ENCODE data around the gene WNT3.
A peak's percentile ranks its signal among the peaks of the same experiment; 100 is the strongest.

WNT3 gene

DNA sequence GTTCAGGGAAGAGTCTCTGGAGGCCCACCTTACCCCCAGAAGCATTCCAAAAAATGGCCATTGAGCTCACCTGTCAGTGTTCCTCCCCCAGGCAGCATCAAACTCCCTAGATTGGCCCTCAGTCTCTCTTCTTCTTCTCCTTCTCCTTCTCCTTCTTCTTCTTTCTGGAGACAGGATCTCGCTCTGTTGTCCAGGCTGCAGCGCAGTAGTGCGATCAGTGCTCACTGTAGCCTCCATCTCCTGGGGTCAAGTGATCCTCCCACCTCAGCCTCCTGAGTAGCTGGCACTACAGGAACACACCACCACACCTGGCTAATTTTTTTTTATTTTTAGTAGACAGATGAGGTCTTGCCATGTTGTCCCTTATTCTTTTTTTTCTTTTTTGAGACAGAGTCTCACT lies 16.4 kb upstream of the WNT3 start:
- no peak for DNase-seq

DNA sequence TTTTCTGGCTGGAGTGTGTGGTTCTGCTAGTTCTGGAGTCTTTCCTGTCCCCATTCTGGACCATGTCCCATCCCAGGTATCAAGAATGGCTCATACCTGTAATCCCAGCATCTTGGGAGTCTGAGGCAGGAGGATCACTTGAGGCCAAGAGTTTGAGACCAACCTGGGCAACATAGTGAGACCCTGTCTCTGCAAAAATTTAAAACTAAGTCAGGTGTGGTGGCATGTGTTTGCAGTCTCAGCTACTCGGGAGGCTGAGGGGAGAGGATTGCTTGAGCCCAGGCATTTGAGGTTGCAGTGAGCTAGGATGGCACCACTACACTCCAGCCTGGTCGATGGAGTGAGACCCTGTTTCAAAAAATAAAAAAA lies 15.3 kb upstream of the WNT3 start:
- no peak for DNase-seq

DNA sequence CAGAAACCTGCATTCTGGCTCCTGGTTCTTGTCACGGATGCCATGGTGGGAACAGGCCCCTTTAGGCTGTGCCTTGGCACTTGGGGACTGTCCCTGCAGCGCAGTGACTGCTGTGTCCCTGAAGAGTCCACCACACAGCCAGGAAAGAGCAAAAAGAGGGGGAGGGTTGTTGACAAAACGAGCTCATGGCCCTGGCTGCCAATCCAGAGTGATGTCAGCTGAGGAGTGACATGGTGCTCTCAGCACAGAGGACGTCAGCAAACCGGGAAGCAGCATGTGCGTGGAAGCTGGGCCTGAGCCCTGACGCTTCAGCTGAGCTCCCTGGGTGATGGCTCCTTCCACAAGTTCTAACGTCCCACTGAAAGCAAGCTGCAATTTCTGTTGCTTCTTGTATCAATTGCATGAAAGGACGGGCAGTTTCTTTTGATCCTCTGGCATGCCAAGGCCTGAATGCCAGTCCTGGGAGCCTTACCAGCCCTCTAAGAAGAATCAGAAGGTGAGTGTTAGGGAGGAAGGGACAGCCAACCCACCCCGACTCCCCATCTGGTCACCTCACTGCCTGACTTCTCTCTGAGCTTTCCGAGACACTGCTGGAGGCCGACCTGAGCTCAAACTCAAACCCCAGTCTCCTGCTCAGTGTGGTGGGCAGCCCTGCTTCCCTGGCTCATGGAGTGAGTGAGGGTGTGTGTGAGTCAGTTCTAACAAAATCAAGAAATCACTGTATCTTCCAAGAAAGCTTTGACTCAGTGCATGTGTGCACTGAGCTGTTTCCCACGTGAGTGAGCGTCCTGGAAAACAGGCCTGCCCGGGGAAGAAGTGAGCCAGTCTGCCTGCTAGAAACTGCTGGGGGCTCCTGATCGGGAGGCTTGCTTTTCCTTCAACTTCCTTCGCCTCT lies 14.7 kb upstream of the WNT3 start:
- no peak for DNase-seq

DNA sequence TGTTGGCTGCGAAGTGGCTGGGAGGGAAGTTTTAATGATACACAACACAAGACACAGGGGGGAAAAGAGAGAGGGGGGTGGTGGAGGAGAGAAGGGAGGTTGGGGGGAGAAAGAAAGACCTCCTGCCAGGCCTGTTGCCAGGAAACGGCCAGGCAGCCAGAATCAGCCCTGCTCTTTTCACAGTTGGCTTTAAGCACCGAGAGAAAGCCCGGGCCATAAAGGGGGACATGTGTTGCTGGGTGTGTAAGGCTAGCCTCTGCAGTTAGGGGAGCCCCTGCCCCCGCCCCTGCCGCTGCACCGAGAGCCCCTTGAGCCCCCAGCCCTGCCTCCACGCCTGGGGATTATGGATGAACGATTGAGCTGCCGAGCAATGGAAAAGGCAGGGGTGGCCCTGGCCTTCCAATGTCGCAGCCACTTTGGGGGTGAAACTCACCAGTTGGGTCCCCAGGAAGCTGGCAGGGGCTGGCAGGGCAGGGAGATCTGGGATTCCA lies 13.9 kb upstream of the WNT3 start:
- DNase-seq = no peak

DNA sequence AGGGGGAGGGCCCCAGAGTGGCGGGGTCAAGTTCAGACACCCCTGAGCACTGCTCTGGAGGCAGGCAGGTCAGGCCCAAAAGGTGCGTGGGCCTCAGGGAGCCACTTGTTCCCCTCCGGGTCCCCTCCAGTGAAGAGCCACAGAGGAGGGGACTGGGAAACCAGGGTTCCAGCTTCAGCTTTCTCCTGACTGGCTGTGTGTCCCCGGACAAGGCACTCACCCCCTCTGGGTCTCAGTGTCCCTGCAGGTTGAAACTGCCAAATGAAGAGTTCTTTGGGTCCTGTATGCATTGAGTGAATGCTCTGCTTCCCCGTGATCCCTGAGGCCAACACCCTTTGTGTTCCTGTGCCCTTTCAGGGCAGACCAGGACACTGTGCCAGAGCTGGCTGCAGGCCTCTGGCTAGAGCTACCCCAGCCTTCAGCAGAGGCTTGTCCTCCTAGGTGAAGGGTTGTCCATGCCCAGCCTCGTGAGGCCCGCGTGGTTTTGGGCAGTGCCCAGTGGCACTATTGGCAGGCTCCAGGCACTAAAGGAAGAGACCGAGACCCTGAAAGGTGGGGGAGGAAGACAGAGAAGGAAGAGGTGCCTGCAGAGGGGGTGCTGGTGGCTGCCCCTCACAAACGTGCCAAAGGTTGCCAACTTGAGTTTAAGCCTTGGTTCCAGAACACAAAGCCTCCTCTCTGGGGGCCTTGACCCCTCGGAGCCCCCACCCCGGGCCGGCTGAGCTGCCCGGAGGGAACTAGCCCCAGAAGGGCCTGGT lies 13.3 kb upstream of the WNT3 start:
- DNase-seq = no peak

DNA sequence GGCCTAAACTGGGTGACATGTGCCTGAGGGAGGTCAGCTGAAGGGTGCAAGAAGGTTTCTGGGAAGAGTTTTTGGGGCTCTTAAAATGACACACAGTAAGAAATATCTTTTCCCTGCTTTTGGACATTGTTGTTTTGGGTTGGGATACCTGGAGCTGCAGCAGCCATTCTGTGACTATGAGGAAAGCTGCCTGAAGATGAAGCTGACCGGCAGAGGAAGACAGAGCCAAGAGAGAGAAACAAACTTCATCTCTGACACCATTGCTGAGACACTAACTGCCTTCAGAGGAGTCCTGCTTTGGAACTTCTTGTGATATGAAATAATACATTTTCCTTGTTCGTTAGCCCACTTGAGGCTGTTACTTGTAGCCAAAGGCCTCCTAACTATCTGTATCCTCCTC lies 8.8 kb upstream of the WNT3 start:
- no peak for DNase-seq

DNA sequence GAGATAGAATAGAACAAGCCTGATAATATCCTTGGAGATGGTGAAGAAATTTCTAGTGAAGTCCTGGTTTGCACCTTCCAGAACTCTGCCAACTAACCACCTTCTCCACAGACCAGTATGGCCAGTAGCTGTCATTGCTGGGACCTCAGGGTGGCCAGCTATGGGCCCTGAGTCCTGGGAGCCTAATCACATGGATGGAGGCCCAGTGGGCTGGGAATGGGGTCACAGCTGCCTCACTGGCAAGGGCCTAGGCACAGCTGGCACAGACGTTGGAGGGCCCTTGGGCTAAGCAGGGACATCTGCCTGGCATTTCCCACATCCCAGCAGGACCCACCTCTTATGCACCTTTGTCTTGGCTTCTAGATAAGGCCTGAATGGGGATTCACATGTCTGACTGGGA lies 7.6 kb upstream of the WNT3 start:
- DNase-seq = no peak

DNA sequence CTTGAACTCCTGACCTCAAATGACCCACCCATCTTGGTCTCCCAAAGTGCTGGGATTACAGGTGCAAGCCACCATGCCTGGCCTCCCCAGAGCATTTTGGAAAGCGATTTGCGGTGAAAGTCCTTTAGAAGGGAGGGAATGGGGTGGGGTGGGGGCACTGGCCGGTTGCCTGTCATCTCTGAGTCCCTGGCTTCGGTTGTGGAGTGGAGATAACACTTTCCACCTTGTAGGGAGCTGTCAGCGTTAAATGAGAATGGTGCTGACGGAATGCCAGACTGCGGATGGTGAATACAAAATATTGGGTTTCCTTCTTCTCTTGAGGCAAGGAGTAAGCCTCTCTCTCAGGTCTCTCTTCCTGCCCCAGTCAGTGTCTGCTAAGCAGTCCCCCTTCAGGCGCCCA lies 5.2 kb upstream of the WNT3 start:
- no peak for DNase-seq

DNA sequence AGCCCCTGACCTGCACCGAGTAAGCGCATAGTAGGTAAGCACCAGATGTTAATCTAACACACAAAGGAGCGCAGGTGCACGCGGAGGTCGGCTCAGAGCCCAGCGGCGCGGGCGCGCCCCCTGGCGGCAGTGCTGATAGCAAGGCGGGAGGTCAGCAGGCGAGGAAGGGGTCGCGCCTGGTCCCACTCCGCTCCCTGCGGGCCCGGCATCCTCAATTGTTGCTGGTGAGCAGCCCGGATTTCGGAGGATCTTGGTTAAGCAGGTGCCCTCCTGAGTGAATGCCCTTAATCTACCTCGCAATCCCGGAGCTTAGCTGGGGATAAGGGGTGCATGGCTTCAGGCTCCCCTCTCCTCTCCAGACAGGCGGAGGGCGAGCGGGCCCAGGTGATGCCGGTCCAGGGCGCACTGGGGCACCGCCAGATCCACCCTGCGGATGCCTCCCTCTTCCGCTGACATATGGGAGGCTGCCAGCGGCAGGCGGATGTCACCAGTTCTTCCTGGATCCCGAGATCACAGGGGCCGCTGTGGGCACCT lies 4.0 kb upstream of the WNT3 start:
- DNase-seq = peak; percentile 12 to 64 (median 34)

DNA sequence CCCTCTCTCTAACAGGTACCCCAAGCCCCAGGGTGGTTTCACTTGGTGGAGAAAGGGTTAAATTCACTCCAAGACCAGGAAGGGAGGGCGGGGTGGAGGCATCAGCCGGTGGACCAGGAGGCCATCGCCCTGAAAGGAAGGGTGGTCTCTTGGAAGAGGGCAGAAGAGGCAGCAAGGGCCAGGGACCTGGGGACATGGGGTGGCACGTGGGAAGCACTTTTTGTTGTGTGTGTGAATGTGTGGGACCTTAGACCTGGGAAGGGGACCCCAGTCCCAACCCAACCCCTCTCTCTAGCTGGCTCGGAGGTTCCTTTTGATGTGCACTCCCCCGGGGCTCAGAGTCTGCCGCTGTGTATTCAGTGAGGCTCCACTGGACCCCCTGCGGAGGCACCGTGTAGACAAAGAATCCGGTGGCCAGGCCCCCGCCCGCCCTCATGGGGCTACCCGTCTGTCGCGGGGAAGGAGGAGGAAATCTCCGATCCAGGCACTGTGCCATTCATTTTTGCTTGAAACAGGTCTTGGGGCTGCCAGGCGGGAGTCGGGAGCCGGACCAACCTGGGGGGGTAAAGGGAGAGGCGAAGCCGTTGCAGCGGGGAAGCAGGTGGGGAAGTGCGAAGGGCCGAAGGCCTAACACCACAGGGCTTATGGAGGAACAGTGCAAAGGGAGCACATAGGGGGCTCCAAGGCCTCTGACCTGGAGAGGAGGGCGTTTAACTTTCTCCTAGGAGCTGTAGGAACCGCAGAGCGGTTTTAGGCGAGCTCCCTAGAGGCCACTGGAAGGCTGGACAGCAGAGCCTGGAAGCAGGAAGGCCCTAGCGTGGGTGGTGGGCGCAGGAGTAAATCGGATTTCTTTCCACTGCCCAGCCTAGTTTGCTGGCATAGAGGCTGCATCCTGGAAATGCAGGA lies 3.2 kb upstream of the WNT3 start:
- no peak for DNase-seq

DNA sequence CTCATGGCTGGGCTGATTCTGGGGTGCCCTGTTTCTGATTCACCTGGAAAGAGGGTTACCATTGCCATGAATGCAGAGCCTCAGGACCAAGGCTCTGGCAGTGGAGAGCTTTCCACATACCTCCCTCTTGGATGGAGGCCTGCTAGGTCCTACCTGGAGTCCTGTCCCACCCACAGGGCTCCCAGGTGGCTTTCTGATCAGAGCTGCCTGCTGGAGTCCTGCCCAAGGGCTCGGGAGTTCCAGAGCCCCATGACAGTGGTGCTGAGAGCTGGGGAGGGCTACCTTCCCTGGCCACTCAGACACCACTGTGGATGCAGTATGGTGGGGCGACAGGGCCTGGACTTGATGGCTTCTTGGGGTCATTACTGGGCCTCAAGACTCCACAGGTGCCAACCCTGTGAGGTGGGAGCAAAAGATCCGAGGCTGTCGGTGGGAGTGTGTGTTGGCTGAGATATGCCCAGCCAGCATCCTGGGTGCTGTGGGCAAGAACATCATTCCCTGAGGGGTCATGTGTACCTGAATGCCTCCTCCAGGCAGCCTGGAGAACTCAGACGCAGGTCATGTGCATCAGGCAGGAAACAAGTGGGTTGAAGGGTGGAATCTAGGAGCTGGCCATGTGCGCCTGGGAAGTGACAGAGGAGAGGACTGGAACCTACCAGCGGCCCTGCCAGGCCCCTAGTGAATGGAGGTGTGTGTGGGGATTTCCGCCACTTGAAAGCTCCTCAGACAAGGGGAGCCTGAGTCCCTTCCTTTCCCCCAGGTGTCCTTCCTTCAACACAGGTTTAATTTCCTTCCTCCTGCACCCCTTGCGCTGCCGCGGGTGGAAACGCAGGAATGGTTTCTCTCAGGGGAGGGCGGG lies 2.3 kb upstream of the WNT3 start:
- DNase-seq = no peak

DNA sequence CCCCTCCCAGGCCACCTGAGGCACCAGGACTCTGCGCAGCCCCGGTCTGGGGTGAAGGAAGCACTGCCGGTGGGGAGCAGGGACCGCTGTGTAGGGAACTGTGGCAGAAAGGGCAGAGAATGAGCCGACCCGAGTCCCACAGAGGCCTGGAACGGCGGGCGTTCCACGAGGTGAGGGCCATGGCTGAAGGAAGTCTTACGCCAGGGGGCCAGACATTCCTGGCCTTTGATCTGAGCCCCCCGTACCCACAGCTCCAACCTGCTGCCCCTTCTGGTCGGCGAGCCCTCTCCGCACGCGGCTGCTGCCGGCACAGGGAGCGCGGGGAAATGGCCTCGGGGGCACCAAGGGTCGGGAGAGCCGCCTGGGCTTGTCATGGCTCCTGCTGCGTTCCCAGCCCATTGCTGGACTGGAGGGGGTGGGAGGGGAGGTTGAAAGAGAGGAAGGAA lies 1.4 kb upstream of the WNT3 start:
- DNase-seq = no peak

DNA sequence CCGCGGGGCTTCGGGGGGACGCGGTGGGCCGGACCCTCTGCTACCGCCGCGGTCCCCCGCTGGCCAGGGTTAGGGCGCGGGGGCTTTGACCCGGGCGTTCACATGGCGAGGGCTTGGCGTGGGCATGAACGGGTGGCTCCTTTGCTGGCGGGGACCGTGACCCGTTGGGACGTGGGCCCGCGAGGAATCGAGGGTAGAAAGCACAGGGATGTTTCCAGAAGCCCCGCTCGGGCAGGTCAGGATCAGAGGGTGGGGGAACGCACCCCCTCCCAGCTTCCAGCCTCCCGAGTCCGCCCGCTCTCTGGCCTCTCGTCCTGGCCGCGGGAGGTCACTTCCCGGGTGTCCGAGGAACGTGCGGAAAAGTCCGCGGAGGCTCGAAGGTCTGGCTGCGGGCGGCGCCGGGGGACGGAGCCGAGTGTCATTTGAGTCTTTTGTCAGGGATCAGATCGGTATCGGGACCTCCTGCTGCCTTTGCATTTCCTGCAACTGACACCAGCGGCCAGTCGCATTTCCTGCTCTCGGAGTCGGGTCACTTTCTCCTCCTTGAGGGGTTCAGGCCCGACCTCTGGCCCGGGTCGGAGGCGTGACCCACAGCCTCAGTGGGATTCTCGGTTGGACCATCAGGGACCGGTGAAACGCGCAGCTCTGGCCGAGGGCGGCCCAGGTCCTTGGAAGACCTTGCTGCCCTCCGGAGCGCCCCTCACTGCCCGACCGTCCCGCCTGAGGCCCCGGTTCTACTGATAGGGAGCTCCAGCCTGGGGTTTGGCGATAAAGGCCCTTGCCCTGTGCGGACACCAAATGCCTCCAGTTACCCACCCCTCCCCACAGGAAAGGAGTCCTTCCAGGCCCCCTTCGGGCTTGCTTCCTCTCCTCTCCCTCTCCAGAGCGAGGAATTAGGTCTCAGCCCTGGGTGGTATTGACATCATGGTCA lies 702 bp upstream of the WNT3 start:
- DNase-seq = peak in 3 of 4 experiments; percentile 16 to 34 (median 28)

DNA sequence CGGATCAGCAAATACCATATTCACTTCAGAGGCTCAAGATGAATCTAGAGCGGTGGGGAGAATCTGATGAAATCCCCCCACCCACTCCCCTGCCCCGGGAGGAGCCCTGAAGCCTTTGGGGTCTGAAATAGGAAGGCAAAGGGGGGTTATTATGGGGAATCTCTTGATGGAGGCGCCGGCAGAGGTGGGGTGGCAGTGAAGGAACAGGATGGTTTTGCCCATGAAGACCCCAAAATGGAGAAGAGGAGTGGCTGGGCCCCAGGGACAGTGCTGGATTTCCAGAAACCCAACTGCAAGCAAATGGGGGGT lies 637 bp downstream of the WNT3 start:
- no peak for DNase-seq

DNA sequence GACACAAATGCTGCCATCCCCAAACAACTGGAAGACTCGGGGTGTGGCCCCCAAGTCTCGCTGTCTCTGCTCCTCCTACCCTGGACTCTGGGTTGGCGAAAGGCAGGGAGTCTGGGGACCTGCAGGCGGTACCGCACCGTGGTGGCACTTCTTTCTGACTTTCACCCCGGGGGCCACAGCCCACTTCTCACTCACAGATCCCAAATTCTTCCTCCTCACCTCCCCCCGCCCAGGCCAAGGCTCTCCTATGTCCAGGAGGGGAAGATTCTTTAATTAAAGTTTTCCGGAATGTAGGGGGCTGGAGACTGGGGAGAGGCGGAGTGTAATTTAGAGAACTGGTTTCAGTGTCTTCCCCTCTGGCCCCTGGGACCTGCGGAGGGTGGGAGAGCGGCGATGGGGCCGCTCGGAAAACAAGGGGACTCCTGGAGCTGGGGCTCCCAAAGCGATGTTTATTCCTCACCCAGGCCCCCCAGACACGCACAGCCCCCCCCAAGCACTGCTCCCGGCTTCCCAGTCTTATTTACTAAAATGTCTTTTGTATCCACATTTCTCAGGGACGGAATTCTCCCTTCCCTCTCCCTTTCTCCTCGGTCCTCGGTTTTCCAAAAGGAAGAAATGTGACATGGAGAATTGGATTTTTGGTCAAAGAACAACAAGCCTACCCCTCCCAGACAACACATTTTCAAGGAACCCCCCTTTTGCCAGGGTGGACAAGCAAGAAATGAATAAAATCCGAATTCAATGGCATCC lies 1.2 kb downstream of the WNT3 start:
- no peak for DNase-seq

DNA sequence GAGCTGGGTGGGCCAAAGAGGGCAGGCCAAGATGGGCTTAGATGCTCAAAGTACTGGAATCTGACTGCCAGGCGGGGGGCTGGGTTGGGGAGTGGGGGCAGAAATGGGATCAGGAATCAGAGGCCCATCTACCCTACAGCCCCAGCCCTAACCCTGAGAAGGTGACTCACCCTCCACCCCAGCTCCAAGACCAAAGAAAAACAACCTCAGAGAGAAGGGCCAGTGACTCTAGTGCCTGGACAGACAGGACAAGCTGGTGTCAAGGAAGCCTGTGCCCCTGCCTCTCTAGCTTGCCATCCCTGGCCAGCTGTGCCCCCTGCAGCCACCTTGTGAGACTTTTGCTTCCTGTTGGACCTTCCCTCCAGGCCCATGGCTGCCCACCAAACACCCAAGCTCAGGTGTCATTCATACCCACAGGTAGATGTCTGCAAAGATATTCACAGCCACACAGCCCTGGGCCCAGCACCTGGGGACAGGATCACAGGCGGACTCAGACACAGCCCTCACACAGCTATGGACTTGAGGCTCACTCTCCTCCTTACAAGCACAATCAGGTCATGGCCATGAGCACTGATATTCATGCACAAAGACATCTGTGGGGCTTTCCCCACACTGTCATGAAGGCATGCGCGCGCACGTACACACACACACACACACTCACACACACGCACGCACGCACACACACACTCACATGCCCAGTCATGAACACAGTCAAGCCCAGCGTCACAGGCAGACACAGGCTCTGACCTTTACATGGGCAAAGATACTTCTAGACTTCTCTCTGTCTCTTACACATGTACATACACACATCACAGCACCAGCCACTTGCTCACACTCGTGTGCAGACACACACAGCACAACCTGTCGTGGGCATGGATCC lies 2.8 kb downstream of the WNT3 start:
- no peak for DNase-seq

DNA sequence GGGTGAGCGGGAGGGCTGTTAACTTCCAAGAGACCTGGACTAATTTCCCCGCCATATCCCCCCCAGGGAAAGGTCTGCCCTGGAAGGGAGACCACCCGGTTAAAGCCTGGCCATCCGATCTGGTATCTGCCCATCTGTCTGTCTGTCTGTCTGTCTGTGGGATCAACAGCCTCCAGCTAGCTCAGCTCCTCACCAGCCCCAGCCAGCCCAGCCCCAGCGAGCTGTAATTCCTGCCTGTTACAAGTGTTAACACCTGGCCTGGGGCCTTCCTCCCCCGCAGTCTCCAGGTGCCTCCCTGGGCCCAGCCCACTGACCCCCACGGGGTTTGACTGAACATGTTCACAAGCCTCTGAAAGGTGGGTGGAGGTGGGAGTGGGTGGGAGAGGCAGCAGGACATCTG lies 4.0 kb downstream of the WNT3 start:
- DNase-seq = no peak

DNA sequence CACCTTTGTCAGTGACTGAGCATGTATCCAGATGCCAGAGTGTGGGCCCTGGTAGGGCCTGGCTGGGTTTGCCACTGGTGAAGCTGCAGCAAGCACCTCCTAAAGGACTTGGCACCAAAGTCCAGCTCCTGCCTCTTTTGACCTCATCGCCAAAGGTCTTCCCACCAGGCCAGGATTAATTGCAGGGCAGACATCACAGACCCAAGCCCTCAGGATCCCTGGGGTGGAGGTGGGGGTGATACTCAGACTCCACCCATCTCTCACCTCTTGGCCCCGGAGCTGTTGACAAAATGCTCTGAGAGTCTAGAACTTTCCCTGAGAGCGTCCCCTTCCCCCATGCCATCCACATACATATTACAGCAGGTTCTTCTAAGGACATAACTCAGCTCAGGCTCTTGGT lies 4.6 kb downstream of the WNT3 start:
- DNase-seq = no peak

Data from suppressor macrophage (primary cell).